Activated CD4-positive, CD25-positive, alpha-beta regulatory T cell (primary cell): Measurements from ENCODE around the gene SPRY4.
"Not testable (repeated sequence)": the region's sequence is repeated elsewhere in the genome, so short reads cannot be mapped to it uniquely, and the experiment has no call there.

ENCODE experiments used
- DNase-seq, 4 experiments: peaks; one replicate each; lab custom pipeline; 2025; lab: John Stamatoyannopoulos, UW

SPRY4 gene

DNA sequence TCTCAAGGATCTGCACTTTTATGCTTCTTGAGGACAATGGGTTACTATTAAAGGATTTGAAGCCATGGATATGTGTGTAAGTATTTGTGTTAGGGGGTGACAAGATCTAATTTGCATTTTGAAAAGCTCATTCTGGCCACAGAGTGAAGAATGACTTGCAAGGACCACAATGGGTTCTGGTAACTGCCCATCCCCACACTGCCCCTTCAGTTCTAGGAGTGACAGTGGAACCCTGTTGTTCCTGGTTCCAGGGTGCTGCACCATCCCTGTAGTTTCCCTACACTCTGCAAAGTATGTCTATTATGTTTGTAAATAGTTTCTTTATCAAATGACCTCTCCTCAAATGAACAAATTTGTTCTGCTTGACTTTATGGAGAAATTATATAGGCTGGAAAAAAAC, 9.7 kb upstream of the SPRY4 start:
- DNase-seq: no peak

DNA sequence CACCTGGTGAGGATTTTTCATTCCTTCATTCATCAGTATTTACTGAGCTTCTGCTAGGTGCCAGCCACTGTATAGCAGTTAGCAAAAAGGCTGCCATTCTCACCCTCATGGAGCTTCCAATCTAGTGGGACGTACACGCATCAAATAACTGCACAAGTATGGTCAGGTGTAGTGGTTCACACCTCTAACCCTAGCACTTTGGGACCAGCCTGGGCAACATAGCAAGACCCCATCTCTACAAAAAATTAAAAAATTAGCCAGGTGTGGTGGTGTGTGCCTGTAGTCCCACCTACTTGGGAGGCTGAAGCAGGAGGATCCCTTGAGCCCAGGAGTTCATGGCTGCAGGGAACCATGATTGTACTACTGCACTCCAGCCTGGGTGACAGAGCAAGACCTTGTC, 8.9 kb upstream of the SPRY4 start:
- DNase-seq: not testable (repeated sequence)

DNA sequence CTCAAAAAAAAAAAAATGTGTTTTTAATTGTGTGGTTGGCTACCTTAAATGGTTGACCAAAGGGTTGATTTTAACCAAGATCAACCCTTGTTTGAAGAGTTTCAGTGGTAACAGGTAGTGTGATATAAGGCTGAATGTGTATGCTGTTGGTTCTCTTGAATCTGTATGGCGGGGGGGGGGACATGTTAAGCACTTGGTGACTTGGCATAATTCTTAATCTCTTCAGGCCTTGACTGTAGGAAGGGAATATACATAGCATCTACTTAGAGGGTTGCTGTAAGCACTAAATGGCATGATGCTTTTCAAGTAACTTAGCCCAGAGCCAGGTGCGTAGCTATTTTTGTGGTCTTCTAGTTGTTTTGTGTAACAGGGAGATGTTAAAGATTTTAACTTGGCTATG, 5.6 kb upstream of the SPRY4 start:
- no peak for DNase-seq

DNA sequence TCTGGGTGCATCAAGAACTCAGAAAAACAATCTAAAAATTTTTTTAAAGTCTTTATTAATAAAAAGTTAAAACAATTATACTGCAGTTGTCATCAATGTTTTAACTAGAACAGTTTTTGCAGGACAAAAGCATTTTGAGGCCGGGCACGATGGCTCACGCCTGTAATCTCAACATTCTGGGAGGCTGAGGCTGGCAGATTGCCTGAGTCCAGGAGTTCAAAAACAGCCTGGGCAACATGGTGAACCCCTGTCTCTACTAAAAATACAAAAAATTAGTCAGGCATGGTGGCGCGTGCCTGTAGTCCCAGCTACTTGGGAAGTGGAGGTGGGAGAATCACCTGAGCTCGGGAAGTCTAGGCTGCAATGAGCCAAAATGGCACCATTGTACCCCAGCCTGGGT, 5.2 kb upstream of the SPRY4 start:
- DNase-seq: no peak

DNA sequence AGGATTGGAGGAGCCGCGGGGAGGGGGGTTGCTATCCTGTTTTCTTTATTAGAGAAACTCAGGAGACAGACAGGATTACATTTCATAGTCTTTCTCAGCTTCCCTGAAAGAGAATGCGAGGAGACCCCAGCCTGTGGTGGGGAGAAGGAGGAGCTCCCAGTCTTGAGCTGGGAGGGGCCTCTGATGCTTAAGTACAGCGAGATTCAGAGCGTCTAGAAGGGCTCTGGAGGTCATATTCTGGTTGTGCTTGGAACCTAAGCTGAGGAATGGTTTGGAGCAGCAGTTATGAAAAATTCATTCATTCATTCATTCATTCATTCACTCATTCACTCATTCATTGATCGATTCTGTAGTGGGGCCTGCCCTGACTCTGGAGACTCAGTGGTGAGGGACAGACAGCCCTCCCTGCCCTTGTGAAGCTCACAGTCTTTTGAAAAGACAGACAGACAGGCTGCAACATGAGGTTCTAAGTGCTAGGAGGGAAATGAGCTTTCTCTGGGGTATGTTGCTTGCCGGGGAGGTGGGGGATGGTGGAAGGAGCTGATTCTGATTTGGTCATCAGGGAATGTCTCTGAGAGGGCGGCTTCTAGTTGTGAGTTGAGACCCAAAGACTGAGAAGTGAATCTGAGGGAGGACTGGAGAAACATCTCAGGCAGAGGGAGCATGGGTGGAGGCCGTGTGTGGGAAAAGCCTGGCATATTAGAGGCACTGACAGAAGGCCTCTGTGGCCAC, 2.5 kb upstream of the SPRY4 start:
- DNase-seq: no peak

DNA sequence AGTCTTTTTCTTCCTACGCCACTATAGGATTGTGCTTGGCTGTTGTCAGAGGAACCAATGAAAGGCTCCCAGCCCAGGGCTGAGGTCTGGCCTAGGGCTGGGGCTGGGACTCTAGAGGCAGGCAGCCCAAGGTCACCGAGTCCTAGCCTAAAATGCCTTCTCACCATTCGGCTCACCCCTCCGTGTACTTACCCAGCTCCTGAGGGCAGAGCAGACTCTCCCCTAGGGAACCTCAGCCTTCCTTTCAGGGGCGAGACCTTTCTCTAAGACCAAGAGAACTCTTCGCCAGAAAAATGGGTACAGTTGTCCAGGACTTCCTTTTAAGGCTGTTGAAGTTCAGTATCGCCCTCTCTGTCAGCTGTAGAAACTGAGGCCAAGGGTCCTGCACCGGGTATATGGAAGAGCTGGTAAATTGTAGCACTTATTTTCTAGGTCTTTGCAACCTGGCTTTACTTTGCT, 1.7 kb upstream of the SPRY4 start:
- DNase-seq: no peak

DNA sequence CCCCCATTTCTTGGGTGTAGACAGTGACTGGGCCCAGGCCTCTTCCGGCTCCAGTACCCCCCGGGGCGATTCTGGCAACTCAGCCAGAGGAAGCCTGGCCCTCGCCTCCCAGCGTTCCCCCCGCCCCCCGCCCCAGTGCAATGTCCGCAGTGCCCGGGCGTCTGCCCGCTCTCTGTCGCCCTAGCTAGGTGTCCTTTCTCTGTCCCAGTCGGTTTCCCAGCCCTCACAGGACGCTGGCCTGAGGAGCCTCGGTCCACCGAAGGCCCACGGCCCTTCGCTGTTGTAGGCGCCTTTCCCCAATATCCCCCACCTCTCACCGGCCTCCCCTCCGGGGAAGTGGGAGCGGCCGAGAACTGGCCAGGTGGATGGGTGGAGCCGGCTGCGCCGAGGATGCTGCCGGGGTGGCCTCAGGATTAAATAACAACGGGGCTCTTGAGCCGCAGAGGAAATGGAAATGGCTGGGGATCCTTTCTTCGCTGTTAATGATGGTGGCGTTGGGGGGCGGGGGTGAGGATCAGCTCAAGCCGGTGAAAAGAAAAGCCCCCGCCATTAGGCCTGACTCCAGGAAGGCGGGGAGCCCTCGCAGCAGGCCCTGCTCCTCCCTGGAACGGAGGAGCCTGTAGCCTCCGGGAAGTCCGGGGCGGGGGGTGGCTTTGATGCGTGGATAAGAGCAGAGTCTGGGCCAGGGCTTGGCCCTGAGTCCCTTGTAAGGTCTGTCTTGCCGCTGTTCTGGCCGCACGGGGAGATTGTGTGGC, 1.1 kb upstream of the SPRY4 start:
- no peak for DNase-seq

DNA sequence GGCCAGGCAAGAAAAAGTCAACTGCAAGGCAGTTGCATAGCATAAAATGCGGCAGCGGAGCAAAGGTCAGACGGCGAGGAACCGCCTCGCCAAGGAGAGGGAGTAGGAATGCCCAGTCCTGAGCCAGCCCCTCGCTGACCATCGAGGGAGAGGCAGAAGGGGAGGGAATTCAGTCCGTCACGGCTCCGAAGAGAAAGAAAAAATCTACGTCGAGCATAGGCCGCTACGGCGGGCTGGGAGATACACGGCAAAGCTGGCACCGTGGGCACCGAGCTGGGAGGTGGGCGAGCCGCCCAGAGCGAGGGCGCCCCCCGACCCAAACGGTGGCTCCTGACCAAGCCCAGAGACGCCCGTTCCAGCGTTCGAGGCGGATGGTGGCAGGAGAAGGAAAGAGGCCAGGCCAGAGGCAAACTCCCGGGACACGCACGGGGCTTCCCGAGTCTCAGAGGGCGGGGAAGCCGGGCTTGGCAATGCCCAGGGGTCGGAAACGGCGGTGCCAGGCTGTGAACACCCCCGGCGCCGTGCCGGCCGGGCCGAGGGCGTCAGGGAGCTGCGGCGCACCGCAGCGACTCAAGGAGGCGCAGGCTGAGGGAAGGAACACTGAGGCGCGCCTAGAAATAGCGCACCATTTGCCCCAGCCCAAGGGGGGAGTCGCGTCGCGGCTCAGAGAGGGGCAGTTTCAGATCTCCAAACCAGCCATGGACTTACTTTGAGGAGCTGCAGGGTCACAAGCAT, 518 bp downstream of the SPRY4 start:
- peak in 1 of 4 experiments; percentile 12 for DNase-seq

DNA sequence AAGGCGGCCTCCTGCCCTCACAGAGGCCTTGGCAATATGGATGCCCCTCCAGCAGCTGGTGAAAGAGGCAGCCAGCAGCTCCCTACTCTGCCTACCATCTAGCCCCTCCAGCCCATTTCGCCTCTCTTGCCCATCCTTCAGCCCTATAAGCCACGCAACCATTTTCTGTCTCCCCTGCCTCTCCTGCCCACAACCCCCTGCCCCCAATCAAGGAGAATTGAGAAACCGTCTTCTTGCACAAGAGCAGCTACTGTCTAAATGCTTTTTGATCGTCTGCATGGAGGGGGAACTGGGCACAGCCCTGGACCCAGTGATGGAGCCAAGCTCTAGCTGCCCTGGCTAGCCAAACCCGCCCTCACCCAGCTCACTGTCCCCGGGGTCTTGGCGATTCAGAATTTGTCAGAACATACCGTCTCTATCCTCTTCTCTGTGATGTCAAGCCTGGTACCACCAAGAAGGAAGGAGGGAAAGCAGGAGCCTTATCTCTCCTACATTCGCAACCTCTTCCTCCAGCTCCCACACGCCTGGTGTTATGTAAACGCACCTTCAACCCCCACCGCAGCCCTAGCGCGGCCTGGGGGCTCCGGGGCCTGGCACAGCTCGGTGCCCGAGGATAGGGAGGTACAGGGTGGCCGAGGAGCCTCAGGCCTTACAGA, 1.2 kb downstream of the SPRY4 start:
- no peak for DNase-seq

DNA sequence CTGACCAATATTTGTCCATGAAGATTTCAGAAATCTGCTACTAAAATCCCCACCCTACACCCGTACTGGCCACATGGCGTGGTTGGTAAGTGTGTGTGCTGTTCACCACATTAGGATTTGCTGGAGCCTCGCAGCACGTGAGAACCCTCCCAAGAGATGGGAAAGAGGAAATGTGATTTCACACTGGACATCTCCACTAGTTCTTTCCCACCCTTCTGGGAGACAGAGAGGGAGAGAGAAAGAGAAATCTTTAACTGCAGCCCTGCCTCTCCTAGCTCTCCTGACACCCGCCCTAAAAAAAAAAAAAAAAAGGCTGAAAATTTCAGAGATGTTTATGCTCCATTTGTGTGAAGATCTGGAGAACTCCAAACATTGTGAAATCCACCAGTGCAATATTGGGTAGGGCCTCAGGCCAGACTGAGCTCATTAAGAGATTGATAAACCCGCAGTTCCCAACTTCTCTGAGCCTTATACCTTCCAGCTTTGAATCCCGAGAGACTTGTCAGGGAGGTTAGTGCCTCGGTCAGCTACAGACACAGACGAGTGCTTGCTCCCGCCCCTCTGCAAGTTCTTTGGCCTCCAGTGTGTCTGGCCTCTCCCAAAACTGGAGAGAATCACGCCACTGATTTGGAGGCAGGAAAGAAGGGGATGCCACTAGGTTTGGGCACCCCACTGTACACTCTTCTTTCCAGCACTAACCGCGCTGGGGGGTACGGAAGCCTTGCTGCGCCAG, 1.9 kb downstream of the SPRY4 start:
- DNase-seq: no peak

DNA sequence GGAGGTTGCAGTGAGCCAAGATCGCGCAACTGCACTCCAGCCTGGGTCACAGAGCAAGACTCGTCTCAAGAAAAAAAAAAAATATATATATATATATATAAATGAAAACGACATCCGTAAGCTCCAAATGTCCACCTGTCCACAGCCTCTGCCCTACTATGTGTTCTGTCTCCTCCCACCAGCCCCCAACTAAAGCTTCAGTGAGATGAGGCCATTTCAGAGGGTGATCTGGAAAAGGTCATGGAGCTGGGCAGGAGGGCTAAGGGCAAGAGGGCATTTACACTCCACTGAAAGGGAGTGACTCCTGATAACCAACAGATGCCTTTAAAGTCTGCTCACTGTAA, 2.4 kb downstream of the SPRY4 start:
- DNase-seq: no peak

DNA sequence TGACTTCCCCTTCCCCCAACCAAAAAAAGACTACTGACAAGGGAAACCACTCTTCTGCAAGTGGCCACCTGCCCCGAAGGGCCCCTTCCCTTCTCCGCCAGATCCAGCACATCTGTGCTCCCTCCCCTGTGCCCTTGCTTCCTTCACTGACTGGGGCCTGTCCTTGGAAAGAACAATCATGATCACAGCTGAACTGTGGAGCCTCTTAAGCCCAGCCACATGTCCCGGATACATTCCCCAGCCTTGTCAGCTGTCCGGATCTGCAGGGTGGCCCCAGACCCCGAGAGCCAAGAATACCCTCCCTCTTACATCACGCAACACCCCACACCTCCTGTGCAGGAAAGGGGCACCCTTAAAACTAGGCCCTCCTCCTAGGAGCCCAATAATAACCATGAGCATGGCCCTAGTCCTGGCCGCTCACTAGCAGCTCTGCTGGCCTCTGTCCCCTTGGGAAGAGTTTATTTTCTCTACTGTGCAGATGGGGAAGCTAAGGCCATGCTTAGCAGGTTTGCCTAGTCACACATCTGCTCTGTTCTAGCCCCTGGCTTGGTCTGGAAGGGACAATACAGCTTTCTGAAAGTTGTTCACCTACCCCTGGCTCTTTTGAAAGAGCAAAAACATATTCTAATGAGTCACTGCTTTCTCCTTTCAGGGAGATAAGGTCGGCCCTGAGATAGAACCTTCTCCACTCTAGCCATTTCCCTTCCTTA, 3.8 kb downstream of the SPRY4 start:
- no peak for DNase-seq

DNA sequence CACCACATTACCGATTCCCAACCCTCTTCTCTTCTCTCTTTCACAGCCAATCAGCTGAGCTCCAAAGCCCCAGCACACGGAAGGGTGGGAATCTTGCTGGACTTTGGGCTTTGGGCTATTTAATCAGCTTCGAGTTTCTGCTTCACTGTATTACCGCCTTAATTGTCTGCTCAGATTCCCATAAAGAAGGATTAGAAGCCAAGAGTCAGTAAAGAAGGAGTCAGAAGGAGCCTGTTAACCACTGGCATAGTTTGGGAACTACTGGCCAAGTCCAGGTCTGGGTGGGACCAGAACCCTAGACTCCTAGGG, 4.4 kb downstream of the SPRY4 start:
- no peak for DNase-seq

DNA sequence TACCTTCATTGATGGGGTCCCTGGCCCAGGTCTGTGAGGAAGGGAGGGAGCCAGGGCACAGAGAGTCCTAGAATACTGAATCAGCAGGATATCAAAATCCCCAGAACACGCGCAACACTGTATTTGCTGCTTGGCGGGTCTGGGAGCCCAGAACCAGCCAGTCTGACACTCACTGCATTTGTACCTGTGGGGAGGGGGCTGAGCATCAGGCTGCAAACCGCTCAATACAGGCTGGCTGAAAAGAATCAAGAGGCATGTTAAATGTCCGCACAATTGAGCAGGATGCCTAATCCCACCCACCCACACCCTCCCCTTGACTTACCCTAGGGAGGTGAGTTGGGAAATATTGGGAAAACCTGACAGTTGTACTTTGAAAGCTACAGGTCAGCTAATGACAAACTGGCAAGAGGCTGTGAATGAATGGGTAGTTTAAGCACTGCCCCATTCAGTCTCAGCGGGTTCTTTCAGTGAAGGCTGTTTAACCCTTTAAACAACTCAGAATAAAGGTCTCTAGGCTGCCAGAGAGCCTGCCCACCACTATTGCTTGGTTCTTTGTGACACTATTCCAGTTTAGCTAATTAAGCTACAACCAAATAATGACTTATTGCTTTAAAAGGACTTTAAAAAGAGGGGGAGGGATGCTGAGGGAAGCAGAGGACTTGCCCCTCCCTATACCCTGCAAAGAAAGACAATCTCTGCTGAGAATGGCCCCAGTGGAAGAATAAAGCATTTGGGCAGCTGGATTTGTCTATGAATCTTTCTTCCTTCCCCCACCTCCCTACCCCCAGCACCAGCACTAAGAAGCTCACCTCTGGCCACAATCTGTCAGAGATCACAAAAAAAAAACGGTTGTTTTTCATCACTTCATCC, 5.0 kb downstream of the SPRY4 start:
- no peak for DNase-seq

DNA sequence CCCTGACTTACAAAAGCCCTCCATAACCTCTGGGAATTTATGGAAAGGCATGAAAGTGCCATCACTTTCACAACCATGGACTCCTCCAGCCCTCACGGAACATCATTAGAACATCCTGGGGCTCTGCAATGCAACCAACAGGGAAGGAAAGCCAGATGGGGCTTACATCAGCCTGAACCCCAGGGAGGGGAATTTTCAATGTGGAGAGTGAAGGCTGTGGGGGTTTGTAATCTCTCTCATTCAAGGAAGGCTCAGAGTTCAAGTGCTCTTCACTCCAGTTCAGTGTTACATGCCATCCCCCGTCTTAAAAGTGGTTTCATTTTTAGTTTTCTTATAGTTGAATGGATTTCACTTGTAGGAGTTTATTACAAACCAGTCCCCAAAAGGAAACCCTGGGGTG, 5.7 kb downstream of the SPRY4 start:
- no peak for DNase-seq

DNA sequence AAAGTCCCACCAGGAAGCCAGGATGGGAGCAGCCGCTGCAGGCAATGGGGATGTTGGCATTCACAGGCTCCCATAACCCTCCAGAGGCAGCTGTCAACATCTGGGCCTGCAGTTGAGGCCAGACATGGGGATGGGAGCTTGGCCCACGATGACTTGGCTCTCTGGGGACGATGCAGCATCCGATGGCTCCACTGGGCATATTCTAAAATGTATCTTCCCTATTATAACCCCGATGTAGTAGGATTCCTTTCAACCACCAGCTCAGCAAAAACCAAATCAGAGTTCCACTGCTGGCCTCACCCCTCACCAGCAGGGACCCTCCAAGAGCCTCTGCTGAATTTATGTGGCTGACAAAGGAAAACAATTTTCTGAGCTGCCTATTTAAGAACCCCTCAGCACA, 7.1 kb downstream of the SPRY4 start:
- DNase-seq: no peak

DNA sequence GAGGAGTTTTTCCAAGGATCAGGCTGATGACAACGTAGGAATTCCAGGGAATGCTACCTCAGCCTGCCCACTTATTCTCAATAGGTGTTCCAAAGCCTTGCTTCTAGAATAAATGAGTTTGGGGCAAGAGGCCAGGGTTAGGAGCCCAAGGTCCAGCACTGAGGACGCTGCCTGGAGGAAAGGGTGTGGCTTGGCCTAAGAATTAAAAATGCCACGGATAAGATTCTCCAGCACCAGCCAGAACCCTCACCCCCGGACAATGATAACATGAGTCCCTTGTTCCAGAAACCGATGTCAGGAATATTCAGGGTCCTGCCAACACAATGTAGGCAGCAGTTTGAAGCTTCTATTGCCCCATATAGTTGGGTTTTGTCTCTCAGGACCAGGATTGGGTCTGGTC, 7.6 kb downstream of the SPRY4 start:
- DNase-seq: no peak

DNA sequence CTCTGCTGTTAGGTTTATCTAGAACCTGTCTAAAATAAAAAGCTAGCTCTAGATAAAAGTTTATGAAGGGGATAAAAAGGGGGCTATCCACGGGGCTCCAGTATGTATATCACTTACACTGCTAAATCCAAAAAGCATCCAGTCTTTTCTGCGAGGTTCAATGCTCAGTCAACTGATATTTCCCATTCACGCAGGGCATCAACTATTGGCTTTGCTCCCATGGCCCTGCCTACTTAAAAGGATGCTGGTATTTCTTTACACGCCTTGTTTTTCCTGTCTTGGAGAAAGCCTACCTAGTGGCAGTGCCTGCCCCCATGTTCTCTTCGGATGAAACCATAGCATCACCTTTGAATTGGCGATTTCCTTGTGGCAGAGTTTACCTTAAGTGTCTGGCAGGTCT, 8.1 kb downstream of the SPRY4 start:
- no peak for DNase-seq

DNA sequence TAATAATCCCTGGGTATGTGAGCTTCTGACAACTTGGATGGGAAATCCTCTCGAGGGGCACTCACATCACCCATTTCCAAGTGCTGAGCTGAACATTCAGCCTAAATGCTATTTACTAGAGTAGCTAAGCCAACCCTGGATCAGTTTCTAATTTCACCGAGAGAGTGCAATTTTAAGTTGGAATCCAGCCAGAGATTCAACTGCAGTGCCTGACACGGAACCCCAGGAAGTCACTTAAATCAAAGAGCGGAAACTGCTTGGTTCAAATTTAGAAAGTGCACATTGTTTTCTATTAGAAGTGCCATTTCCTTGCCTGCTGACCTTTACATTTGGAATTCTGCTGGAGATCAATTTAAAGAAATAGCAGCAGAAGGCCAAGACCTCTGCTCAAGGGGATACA, 8.8 kb downstream of the SPRY4 start:
- DNase-seq: no peak

DNA sequence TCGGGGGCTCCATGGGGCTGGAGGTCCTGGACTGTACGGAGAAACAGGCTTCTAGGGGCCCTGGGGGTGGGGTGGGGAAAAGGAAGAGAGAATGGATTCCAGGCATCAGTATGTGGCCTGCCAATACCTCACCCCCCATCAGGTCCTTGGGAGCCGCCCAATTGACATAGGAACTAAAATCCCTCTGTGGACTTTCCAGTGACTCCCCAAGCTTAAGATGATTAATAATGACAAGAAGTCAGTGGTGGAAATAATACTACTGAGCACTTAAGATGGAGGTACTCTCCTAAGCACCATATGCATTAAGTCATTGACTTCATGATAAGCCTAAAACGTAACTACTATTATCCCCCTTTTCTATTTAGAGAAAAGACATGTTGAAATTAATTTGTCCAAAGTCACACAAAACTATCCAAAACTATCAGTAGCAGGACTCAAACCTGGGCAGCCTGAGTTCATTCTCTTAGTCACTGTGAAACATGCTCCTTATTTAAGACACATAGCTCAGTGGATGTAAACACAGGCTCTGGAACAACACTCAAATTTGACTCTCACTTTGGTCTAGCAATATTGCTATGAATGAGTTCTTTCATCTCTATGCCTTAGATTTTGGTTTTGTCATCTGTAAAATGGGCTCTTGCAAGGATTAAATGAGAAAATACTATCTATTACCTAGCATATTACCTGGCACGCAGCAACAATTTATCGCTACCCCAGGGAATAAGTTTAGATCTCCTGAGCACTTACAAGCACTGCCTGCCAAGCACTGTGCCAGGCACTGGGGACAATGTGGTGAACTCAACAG, 9.5 kb downstream of the SPRY4 start:
- no peak for DNase-seq
